ENCODE data around the gene KYAT1.

The KYAT1 gene

DNA sequence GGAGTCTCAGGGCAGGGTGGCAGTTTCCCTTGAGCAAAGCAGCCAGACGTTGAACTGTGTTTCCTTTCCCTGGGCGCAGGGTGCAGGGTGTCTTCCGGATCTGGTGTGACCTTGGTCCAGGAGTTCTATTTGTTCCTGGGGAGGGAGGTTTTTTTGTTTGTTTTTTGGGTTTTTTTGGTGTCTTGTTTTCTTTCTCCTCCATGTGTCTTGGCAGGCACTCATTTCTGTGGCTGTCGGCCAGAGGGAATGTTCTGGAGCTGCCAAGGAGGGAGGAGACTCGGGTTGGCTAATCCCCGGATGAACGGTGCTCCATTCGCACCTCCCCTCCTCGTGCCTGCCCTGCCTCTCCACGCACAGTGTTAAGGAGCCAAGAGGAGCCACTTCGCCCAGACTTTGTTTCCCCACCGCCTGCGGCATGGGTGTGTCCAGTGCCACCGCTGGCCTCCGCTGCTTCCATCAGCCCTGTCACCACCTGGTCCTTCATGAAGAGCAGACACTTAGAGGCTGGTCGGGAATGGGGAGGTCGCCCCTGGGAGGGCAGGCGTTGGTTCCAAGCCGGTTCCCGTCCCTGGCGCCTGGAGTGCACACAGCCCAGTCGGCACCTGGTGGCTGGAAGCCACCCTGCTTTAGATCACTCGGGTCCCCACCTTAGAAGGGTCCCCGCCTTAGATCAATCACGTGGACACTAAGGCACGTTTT, 35.5 kb upstream of the KYAT1 start:
- Histone ChIP-seq H3K4me1 (ENCODE audit: control insufficient read depth in 1 of 2, insufficient read depth in 2 of 2, low read length in 2 of 2) (peaks cover 17 to 55% of the 10 kb centered on the region in 2 donors), H3K27ac (ENCODE audit: low read length) (no peak overlapping the region), H3K4me3 (ENCODE audit: low read depth in 1 of 2, low read length in 2 of 2) (no peak overlapping the region), H3K27me3 (ENCODE audit: low read depth, low read length) (no peaks in the 10 kb centered on the region), H3K36me3 (ENCODE audit: control insufficient read depth in 1 of 2, insufficient read depth in 2 of 2, low read length in 2 of 2) (peaks cover 9 to 23% of the 10 kb centered on the region in 2 donors), H3K9me3 (ENCODE audit: control insufficient read depth in 1 of 2, low read length in 2 of 2) (no peaks in the 10 kb centered on the region)

- Histone ChIP-seq H3K9me3 (ENCODE audit: control insufficient read depth in 1 of 2, low read length in 2 of 2) (no peaks in the 10 kb centered on the region), H3K4me1 (ENCODE audit: control insufficient read depth in 1 of 2, insufficient read depth in 2 of 2, low read length in 2 of 2) (peaks cover 17 to 57% of the 10 kb centered on the region in 2 donors), H3K27me3 (ENCODE audit: low read depth, low read length) (no peaks in the 10 kb centered on the region), H3K36me3 (ENCODE audit: control insufficient read depth in 1 of 2, insufficient read depth in 2 of 2, low read length in 2 of 2) (peaks cover 9 to 23% of the 10 kb centered on the region in 2 donors), H3K4me3 (ENCODE audit: low read depth in 1 of 2, low read length in 2 of 2) (no peak overlapping the region), H3K27ac (ENCODE audit: low read length) (peak overlapping the region; percentile 54)
Measured at GRCh38 chr9:128916745-128917144, 35.0 kb upstream of the KYAT1 start.

- no peak overlapping the region for H3K4me3 ChIP-seq (ENCODE audit: low read depth in 1 of 2, low read length in 2 of 2)
Measured at GRCh38 chr9:128916204-128916603, 34.5 kb upstream of the KYAT1 start.

DNA sequence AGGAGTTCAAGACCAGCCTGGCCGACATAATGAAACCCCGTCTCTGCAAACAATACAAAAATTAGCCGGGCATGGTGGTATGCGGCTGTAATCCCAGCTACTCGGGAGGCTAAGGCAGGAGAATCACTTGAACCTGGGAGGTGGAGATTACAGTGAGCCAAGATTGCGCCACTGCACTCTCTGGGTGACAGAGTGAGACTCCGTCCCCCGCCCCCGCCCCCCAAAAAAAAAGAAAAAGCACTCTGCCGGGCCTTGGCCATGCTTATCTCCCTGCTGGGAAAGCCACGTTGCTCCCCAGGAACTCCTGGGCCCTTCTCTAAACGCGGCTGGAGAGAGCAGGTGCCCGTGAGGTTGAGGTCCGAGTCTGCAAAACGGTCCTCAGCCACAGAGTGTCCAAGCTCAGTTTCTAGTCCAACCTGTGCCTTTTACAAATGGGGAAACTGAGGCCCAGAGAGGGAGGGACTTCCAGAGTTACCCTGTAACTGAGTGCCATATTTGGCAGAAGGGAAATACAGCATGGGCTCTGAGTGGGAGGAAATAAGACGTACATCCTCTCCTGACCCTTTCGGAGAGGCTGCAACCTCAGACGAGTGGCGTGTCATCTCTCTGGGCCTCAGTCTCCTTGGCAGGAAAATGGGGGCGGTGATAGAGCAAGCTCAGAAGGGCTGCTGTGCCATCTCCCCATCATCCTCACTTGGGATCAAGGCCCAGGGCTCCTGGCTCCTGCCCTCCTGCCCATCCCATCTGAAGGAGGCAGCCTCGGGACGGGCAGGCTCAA, 32.4 kb upstream of the KYAT1 start:
- H3K9me3 ChIP-seq (ENCODE audit: control insufficient read depth in 1 of 2, low read length in 2 of 2) = no peaks in the 10 kb centered on the region
- no peak overlapping the region for H3K27ac ChIP-seq (ENCODE audit: low read length)
- H3K4me1 ChIP-seq (ENCODE audit: control insufficient read depth in 1 of 2, insufficient read depth in 2 of 2, low read length in 2 of 2) = peaks cover 15 to 56% of the 10 kb centered on the region in 2 donors
- H3K27me3 ChIP-seq (ENCODE audit: low read depth, low read length) = no peaks in the 10 kb centered on the region
- no peak overlapping the region for H3K4me3 ChIP-seq (ENCODE audit: low read depth in 1 of 2, low read length in 2 of 2)
- H3K36me3 ChIP-seq (ENCODE audit: control insufficient read depth in 1 of 2, insufficient read depth in 2 of 2, low read length in 2 of 2) = peaks cover 15 to 33% of the 10 kb centered on the region in 2 donors

More at GRCh38 chr9:128916204-128916603, 34.5 kb upstream of the KYAT1 start:
- Histone ChIP-seq H3K27me3 (ENCODE audit: low read depth, low read length) (no peaks in the 10 kb centered on the region), H3K36me3 (ENCODE audit: control insufficient read depth in 1 of 2, insufficient read depth in 2 of 2, low read length in 2 of 2) (peaks cover 9 to 23% of the 10 kb centered on the region in 2 donors), H3K9me3 (ENCODE audit: control insufficient read depth in 1 of 2, low read length in 2 of 2) (no peaks in the 10 kb centered on the region), H3K27ac (ENCODE audit: low read length) (peak overlapping the region; percentile 54), H3K4me1 (ENCODE audit: control insufficient read depth in 1 of 2, insufficient read depth in 2 of 2, low read length in 2 of 2) (peaks cover 15 to 58% of the 10 kb centered on the region in 2 donors)

- H3K36me3 ChIP-seq (ENCODE audit: control insufficient read depth in 1 of 2, insufficient read depth in 2 of 2, low read length in 2 of 2) = peaks cover 24 to 42% of the 10 kb centered on the region in 2 donors
Measured at GRCh38 chr9:128913048-128913900, 31.5 kb upstream of the KYAT1 start.

DNA sequence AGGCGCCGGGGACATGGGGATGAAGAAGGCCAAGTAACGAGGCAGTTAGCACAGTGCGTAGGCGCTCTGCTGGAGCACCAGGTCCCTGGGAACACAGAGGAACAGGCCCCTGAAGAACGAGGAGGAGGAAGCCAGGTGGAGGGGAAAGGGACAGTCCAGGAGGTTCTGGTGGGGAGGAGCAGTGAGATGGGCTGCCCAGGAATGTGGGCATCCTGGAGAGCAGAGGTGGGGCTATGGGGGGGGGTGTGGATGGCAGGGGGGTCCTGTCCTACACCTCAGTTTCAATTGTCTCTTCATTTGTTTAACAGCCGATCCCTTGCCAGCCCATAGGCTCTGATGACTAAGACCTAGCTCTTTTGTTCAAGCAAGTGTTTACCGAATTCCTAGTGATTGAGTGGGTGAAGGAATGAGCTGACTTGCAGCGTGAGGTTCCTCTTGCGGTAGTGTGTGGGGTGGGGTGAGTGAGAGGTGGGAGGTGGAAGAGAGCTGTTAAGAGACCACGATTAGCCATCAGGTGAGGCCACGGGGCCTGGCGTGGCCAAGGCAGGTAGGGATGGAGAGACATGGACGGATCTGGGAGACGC, 30.6 kb upstream of the KYAT1 start:
- Histone ChIP-seq H3K27ac (ENCODE audit: low read length) (peak overlapping the region; percentile 52), H3K27me3 (ENCODE audit: low read depth, low read length) (no peaks in the 10 kb centered on the region), H3K4me1 (ENCODE audit: control insufficient read depth in 1 of 2, insufficient read depth in 2 of 2, low read length in 2 of 2) (peaks cover 15 to 55% of the 10 kb centered on the region in 2 donors), H3K4me3 (ENCODE audit: low read depth in 1 of 2, low read length in 2 of 2) (no peak overlapping the region), H3K9me3 (ENCODE audit: control insufficient read depth in 1 of 2, low read length in 2 of 2) (no peaks in the 10 kb centered on the region), H3K36me3 (ENCODE audit: control insufficient read depth in 1 of 2, insufficient read depth in 2 of 2, low read length in 2 of 2) (peaks cover 28 to 47% of the 10 kb centered on the region in 2 donors)

More at GRCh38 chr9:128913048-128913900, 31.5 kb upstream of the KYAT1 start:
- Histone ChIP-seq H3K4me3 (ENCODE audit: low read depth in 1 of 2, low read length in 2 of 2) (no peak overlapping the region), H3K27ac (ENCODE audit: low read length) (peak overlapping the region; percentile 52), H3K27me3 (ENCODE audit: low read depth, low read length) (no peaks in the 10 kb centered on the region), H3K4me1 (ENCODE audit: control insufficient read depth in 1 of 2, insufficient read depth in 2 of 2, low read length in 2 of 2) (peaks cover 15 to 56% of the 10 kb centered on the region in 2 donors), H3K9me3 (ENCODE audit: control insufficient read depth in 1 of 2, low read length in 2 of 2) (no peaks in the 10 kb centered on the region)

- Histone ChIP-seq H3K27me3 (ENCODE audit: low read depth, low read length) (no peaks in the 10 kb centered on the region), H3K9me3 (ENCODE audit: control insufficient read depth in 1 of 2, low read length in 2 of 2) (no peaks in the 10 kb centered on the region), H3K36me3 (ENCODE audit: control insufficient read depth in 1 of 2, insufficient read depth in 2 of 2, low read length in 2 of 2) (peaks cover 28 to 47% of the 10 kb centered on the region in 2 donors), H3K4me3 (ENCODE audit: low read depth in 1 of 2, low read length in 2 of 2) (no peak overlapping the region), H3K27ac (ENCODE audit: low read length) (peak overlapping the region; percentile 54), H3K4me1 (ENCODE audit: control insufficient read depth in 1 of 2, insufficient read depth in 2 of 2, low read length in 2 of 2) (peaks cover 13 to 47% of the 10 kb centered on the region in 2 donors)
Measured at GRCh38 chr9:128911529-128912035, 29.8 kb upstream of the KYAT1 start.

DNA sequence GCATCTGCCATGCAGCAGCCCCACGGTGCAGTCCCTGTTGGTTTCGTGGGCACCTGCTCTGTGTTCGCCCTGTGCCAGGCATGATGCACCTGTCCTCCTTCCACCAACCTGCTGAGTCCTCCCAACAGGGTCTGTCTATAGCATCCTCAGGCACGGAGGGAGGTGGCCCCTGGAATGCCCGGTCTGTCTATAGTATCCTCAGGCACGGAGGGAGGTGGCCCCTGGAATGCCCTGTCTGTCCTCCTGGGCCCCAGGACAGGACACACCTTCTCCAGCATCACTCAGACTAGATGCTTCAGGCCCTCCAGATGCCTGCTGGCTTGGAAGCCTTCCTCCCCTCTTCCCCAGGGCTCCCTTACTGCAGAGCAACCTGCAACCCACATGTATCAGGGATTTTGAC, 29.2 kb upstream of the KYAT1 start:
- peaks cover 12 to 40% of the 10 kb centered on the region in 2 donors for H3K4me1 ChIP-seq (ENCODE audit: control insufficient read depth in 1 of 2, insufficient read depth in 2 of 2, low read length in 2 of 2)
- no peaks in the 10 kb centered on the region for H3K27me3 ChIP-seq (ENCODE audit: low read depth, low read length)

GRCh38 chr9:128909859-128910258, 28.1 kb upstream of the KYAT1 start:
- Histone ChIP-seq H3K36me3 (ENCODE audit: control insufficient read depth in 1 of 2, insufficient read depth in 2 of 2, low read length in 2 of 2) (peaks cover 25 to 38% of the 10 kb centered on the region in 2 donors), H3K27me3 (ENCODE audit: low read depth, low read length) (no peaks in the 10 kb centered on the region), H3K4me3 (ENCODE audit: low read depth in 1 of 2, low read length in 2 of 2) (no peak overlapping the region), H3K9me3 (ENCODE audit: control insufficient read depth in 1 of 2, low read length in 2 of 2) (no peaks in the 10 kb centered on the region), H3K27ac (ENCODE audit: low read length) (no peak overlapping the region), H3K4me1 (ENCODE audit: control insufficient read depth in 1 of 2, insufficient read depth in 2 of 2, low read length in 2 of 2) (peaks cover 12 to 35% of the 10 kb centered on the region in 2 donors)

More for the DNA sequence above, 29.2 kb upstream of the KYAT1 start:
- H3K4me3 ChIP-seq (ENCODE audit: low read depth in 1 of 2, low read length in 2 of 2) = no peak overlapping the region
- H3K9me3 ChIP-seq (ENCODE audit: control insufficient read depth in 1 of 2, low read length in 2 of 2) = no peaks in the 10 kb centered on the region
- peaks cover 25 to 40% of the 10 kb centered on the region in 2 donors for H3K36me3 ChIP-seq (ENCODE audit: control insufficient read depth in 1 of 2, insufficient read depth in 2 of 2, low read length in 2 of 2)
- peak overlapping the region; percentile 54 for H3K27ac ChIP-seq (ENCODE audit: low read length)

DNA sequence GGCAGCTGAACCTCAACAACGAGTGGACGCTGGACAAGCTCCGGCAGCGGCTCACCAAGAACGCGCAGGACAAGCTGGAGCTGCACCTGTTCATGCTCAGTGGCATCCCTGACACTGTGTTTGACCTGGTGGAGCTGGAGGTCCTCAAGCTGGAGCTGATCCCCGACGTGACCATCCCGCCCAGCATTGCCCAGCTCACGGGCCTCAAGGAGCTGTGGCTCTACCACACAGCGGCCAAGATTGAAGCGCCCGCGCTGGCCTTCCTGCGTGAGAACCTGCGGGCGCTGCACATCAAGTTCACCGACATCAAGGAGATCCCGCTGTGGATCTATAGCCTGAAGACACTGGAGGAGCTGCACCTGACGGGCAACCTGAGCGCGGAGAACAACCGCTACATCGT, 26.6 kb upstream of the KYAT1 start:
- Histone ChIP-seq H3K27me3 (ENCODE audit: low read depth, low read length) (no peaks in the 10 kb centered on the region), H3K27ac (ENCODE audit: low read length) (no peak overlapping the region), H3K9me3 (ENCODE audit: control insufficient read depth in 1 of 2, low read length in 2 of 2) (no peaks in the 10 kb centered on the region), H3K4me3 (ENCODE audit: low read depth in 1 of 2, low read length in 2 of 2) (no peak overlapping the region), H3K36me3 (ENCODE audit: control insufficient read depth in 1 of 2, insufficient read depth in 2 of 2, low read length in 2 of 2) (peaks cover 25 to 33% of the 10 kb centered on the region in 2 donors), H3K4me1 (ENCODE audit: control insufficient read depth in 1 of 2, insufficient read depth in 2 of 2, low read length in 2 of 2) (peaks cover 12 to 28% of the 10 kb centered on the region in 2 donors)

Measured in muscle layer of duodenum (tissue), 2 donors.